ENCODE measurements around the gene RGS7BP. TPM values are rescaled to one million over a fixed set of nuclear protein-coding genes. Genes with fewer than 3 reads are reported as not detected.

Gene RGS7BP
- total and polyA plus RNA-seq, 7 donors = 0.06 to 1.5 (median 0.17) TPM

DNA sequence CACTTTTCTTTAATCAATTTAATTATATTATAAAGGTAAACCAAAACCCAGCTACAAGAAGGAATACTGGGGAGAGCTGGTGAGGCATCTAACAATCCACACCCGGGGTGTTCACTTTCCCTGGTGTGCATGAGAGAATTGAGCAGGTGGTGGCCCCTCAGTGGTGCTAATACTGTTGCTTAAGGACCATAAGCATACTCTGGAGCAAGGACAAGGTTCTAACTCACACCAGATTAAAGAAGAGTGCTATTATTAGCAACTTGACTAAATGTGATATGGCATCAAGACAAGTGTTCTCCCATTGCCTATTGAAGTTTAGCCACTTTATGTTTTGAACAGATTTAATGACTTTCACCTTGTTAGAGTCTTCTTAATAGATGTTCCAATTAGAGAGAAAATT, 8.8 kb downstream of the RGS7BP start:
- H3K27ac ChIP-seq = no peak overlapping the region
- intact Hi-C loops (cut with DNase I) = loop anchor here in 1 of 2 donors (10.0 kb wide), 1 partner anchor 280 kb away; no protein-coding TSS in a partner anchor
- H3K9me3 ChIP-seq = no peaks in the 10 kb centered on the region
- H3K4me1 ChIP-seq = peaks cover 5% of the 10 kb centered on the region
- H3K27me3 ChIP-seq (ENCODE audit: insufficient read depth in 3 of 3, low read length in 2 of 3) = no peaks in the 10 kb centered on the region
- H3K4me3 ChIP-seq = no peak overlapping the region
- peak; percentile 76 to 98 (median 88) for ATAC-seq
- DNase-seq = no peak
- no peaks in the 10 kb centered on the region for H3K36me3 ChIP-seq (ENCODE audit: insufficient read depth in 1 of 2, low read depth in 1 of 2)
- 17 to 53% (median 25%) methylated on average over 1 of the region's 1 CpG for WGBS, 3 donors
- TF ChIP-seq, protein P1, sequence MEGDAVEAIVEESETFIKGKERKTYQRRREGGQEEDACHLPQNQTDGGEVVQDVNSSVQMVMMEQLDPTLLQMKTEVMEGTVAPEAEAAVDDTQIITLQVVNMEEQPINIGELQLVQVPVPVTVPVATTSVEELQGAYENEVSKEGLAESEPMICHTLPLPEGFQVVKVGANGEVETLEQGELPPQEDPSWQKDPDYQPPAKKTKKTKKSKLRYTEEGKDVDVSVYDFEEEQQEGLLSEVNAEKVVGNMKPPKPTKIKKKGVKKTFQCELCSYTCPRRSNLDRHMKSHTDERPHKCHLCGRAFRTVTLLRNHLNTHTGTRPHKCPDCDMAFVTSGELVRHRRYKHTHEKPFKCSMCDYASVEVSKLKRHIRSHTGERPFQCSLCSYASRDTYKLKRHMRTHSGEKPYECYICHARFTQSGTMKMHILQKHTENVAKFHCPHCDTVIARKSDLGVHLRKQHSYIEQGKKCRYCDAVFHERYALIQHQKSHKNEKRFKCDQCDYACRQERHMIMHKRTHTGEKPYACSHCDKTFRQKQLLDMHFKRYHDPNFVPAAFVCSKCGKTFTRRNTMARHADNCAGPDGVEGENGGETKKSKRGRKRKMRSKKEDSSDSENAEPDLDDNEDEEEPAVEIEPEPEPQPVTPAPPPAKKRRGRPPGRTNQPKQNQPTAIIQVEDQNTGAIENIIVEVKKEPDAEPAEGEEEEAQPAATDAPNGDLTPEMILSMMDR (IDR thresholded peaks at IDR 0.05) = no peak

DNA sequence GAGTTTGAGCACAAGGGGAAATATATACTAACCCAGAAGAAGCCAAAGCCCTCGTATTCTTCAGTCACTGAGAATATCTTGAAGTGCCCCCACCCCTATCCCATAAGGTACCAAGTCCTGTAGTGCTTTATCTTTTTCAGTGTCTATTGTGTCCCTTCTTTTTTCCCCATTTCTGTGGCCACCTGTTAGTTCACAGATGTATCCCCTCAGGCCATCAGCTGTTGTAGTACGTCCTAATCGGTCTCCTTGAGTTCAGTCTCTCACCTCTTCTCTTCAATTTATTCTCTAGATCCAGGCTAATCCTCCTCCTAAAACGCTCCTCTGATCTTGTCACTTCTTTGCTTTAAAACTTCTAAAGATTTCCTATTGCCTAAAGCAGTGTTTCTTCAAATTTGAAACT, 10.4 kb downstream of the RGS7BP start:
- TF ChIP-seq, protein P1 (IDR thresholded peaks at IDR 0.05) = no peak
- Histone ChIP-seq H3K4me3 (no peak overlapping the region), H3K4me1 (peaks cover 5% of the 10 kb centered on the region), H3K36me3 (ENCODE audit: insufficient read depth in 1 of 2, low read depth in 1 of 2) (no peaks in the 10 kb centered on the region), H3K9me3 (no peaks in the 10 kb centered on the region), H3K27ac (no peak overlapping the region), H3K27me3 (ENCODE audit: insufficient read depth in 3 of 3, low read length in 2 of 3) (no peaks in the 10 kb centered on the region)
- WGBS, 3 donors = 76 to 82% (median 81%) methylated on average over 4 of the region's 4 CpGs
- intact Hi-C loops (cut with DNase I) = loop anchor here in 1 of 2 donors (10.0 kb wide), 1 partner anchor 281 kb away; no protein-coding TSS in a partner anchor
- ATAC-seq (no peak), DNase-seq (no peak)

DNA sequence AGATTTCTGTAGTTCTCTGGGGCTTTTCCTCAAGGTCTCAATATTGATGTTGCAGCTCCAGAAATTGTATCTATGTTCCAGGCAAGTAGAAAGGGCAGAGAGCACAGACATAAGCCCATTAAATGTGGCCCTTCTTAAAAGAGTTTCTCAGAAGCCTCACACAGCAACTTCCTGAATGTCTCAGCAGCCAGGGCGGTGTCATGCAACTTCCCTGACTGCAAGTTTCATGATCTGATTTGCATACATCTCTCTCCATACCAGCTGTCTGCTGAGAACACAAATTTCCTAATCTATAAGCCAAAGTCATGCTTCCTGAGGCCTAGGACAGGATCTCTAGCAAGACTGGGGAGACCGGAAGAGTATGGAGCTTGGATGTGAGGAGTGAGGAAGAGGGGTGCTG, 13.0 kb downstream of the RGS7BP start:
- intact Hi-C loops (cut with DNase I) = loop anchor here in 1 of 2 donors (10.0 kb wide), 1 partner anchor 284 kb away; no protein-coding TSS in a partner anchor
- no peaks in the 10 kb centered on the region for H3K27me3 ChIP-seq (ENCODE audit: insufficient read depth in 3 of 3, low read length in 2 of 3)
- no peak overlapping the region for H3K4me3 ChIP-seq
- TF ChIP-seq, protein P1 (IDR thresholded peaks at IDR 0.05) = no peak
- H3K27ac ChIP-seq = no peak overlapping the region
- no peak for DNase-seq
- H3K4me1 ChIP-seq = peaks cover 5% of the 10 kb centered on the region
- H3K9me3 ChIP-seq = no peaks in the 10 kb centered on the region
- no peak for ATAC-seq
- 90 to 91% (median 90%) methylated on average over 2 of the region's 2 CpGs for WGBS, 3 donors
- H3K36me3 ChIP-seq (ENCODE audit: insufficient read depth in 1 of 2, low read depth in 1 of 2) = no peaks in the 10 kb centered on the region

DNA sequence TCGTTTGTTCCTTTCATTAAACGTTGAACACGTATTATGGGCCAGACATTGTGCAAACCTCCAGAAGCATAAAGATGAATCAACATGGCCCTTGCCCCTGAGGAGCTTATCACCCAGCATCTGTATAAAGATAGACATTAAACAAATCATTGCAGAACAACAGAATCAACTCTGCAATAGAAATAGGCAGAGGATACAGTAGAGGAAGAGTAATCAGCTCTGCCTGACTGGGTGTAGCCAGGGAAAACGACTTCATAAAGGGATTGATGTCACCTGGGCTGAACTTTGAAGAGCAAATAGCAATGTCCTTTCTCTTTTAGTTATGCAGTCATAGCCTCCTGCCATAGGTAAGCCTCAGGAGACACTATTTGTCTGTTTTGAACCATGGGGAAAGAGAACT, 13.4 kb downstream of the RGS7BP start:
- H3K4me1 ChIP-seq = peaks cover 5% of the 10 kb centered on the region
- ATAC-seq (no peak), DNase-seq (no peak)
- no peaks in the 10 kb centered on the region for H3K27me3 ChIP-seq (ENCODE audit: insufficient read depth in 3 of 3, low read length in 2 of 3)
- H3K4me3 ChIP-seq = no peak overlapping the region
- no peaks in the 10 kb centered on the region for H3K36me3 ChIP-seq (ENCODE audit: insufficient read depth in 1 of 2, low read depth in 1 of 2)
- 77 to 86% (median 81%) methylated on average over 4 of the region's 4 CpGs for WGBS, 3 donors
- intact Hi-C loops (cut with DNase I) = loop anchor here in 1 of 2 donors (10.0 kb wide), 1 partner anchor 284 kb away; no protein-coding TSS in a partner anchor
- H3K27ac ChIP-seq = no peak overlapping the region
- no peaks in the 10 kb centered on the region for H3K9me3 ChIP-seq
- TF ChIP-seq, protein P1 (IDR thresholded peaks at IDR 0.05) = no peak

Measured in psoas muscle (tissue), 8 donors.